Neuron (in vitro differentiated cells): ENCODE measurements around the gene TSKU.

Experiments
- H2AFZ ChIP-seq: one replicate; pipeline ENCODE4 v1.6.1; 2013; ENCODE audit warnings: low read depth, mild to moderate bottlenecking, inconsistent platforms, low read length, moderate library complexity
- H3K27me3 ChIP-seq: one replicate; pipeline ENCODE4 v1.6.1; 2013; ENCODE audit warnings: low read length; ENCODE audit not compliant: insufficient read depth
- H3K36me3 ChIP-seq: one replicate; pipeline ENCODE4 v1.6.1; 2013; ENCODE audit warnings: low read length; ENCODE audit not compliant: insufficient read depth
- H3K4me1 ChIP-seq: one replicate; pipeline ENCODE4 v1.6.1; 2013; ENCODE audit warnings: low read length; ENCODE audit not compliant: insufficient read depth
- H3K4me3 ChIP-seq: 2 replicates; pipeline ENCODE4 v1.5.1; 2013; ENCODE audit warnings: mild to moderate bottlenecking, low read length, moderate library complexity
- H3K9me3 ChIP-seq: one replicate; pipeline ENCODE4 v1.6.1; 2013; ENCODE audit warnings: low read length

Gene TSKU

DNA sequence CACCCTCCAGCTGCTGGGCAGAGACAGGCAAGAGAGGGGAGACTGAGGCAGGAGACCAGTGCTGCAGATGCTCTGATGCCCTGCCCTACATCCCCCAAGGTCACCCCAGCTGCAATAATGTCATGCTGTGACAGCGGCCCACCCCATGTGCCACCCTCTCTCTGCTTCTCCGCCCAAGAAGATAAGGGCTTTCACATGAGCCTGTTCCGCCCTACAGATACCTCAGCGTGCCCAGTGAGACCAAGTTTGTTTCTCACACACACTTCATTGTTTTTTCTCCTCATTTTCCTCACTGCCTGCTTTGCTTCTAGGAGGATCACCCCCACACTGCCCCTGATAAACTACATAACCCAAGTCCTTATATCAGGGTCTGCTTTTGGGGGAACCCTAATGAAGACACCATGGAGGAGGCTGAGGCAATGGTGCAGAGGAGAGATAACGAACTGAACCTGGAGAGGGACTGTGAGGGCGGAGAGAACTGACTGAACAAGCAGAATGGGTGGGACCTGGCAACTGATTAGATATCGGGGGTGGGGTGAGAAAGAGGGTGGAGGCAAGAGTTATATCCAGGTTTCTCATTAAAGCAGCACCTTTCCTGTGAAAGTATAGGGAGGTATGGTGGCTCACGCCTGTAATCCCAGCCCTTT is 37.5 kb upstream of the TSKU start:
- H3K27me3 ChIP-seq = peaks cover 7% of the 10 kb centered on the region
- no peak overlapping the region for H3K4me3 ChIP-seq
- H3K36me3 ChIP-seq = no peaks in the 10 kb centered on the region
- H2AFZ ChIP-seq = no peak overlapping the region
- no peaks in the 10 kb centered on the region for H3K4me1 ChIP-seq
- H3K9me3 ChIP-seq = no peaks in the 10 kb centered on the region

DNA sequence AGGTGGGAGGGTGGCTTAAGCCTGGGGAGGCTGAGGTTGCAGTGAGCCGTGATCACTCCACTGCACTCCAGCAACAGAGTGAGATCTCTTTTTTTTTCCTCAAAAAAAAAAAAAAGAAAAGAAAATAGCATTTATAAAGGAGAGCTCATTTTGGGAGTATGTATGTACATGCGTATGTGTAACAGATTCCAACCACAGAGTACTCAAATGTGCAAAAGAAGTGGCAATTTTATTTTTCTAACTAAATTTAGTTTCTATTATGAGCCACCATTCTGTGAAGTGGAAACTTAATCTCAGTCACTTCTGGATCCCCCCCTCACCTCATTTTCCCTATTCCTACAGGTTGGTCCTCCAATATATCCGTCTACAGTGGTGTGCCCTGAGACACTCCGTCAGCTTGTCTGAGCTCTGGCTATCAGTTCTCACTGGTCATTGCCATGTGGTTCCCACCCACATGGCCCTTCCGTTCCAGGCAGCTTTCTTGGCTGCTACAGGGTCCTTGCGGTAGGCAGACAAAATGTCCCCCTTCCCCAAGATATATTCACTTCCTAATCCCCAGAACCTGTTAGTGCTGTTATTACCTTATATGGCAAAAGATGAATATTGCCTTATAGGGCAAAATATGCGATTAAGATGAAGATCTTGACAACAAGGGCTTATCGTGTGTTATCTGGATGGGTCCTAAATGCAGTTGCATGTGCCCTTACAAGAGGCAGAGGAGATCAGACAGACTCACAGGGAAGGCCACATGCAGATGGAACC is 35.8 kb upstream of the TSKU start:
- peaks cover 12% of the 10 kb centered on the region for H3K27me3 ChIP-seq
- no peaks in the 10 kb centered on the region for H3K36me3 ChIP-seq
- no peak overlapping the region for H3K4me3 ChIP-seq
- no peaks in the 10 kb centered on the region for H3K9me3 ChIP-seq
- H3K4me1 ChIP-seq = no peaks in the 10 kb centered on the region
- H2AFZ ChIP-seq = no peak overlapping the region

DNA sequence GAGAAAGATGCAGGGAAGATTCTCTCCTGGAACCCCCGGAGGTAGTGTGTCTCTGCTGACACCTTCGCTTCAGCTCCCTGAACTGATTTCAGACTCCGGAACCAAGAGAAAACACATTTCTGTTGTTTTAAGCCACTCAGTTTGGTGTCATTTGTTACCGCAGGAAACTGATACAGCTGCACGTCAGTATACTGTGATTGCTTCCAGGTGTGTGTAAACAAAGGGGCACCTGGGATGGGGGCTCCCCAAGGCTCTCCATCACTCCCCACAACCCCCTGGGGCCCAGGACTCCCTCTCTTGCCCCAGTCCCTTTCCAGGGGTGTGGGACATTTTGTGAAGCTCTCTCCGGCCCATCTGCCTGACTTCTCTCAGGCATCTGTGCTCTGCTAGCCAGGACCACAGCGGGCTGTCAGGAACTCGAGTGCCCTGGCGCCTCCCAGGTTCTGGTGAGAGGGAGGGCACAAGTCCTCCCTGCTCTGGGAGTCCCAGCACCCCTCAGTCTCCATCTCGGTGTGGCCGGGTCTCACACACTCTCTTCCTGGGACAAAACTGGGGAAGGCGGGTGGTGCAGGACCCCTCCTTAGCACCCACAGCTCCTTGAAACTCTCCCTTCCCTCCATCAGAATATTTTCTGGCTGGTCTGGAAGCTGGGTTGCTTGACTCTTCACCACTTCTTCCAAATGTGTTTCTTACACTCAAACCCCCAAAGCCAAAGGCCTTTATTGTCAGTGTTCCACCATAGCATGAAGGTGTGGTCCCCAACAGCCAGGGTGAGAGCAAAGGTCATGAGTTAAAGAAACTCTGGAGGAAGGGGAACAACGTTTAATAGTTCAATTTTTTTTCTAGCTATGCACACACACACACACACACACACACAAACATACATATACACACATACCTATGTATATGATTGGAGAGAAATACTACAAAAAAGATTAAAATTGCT is 35.0 kb upstream of the TSKU start:
- Histone ChIP-seq H2AFZ (no peak overlapping the region), H3K36me3 (no peaks in the 10 kb centered on the region), H3K4me3 (no peak overlapping the region), H3K9me3 (no peaks in the 10 kb centered on the region), H3K4me1 (no peaks in the 10 kb centered on the region), H3K27me3 (peaks cover 19% of the 10 kb centered on the region)

GRCh38 chr11:76748948-76749347 is 34.2 kb upstream of the TSKU start:
- H3K36me3 ChIP-seq = no peaks in the 10 kb centered on the region
- peaks cover 22% of the 10 kb centered on the region for H3K27me3 ChIP-seq
- no peaks in the 10 kb centered on the region for H3K4me1 ChIP-seq
- no peak overlapping the region for H3K4me3 ChIP-seq
- H2AFZ ChIP-seq = no peak overlapping the region
- H3K9me3 ChIP-seq = no peaks in the 10 kb centered on the region

GRCh38 chr11:76750067-76750466 is 33.1 kb upstream of the TSKU start:
- Histone ChIP-seq H2AFZ (no peak overlapping the region), H3K27me3 (peaks cover 23% of the 10 kb centered on the region), H3K36me3 (no peaks in the 10 kb centered on the region), H3K4me3 (no peak overlapping the region), H3K9me3 (no peaks in the 10 kb centered on the region), H3K4me1 (no peaks in the 10 kb centered on the region)

DNA sequence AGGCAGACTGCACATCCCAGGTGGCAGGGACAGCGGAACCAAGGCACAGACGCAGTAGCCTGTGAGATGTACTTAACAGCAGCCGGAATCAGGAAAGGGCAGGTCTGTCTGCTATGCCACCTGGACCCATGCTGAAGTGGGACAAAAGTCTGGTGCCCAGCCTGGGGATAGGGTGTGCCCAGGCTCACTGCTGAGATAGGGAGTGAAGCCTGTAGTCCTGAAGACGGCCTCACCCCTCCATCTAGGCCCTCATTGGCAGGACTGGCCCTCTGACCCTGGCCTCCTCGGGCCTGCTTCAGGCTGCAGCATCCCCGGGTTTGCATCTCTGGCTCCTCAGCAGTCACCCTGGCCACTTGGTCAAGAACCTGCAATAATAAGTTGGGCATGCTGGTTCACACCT is 32.4 kb upstream of the TSKU start:
- Histone ChIP-seq H3K36me3 (no peaks in the 10 kb centered on the region), H3K9me3 (no peaks in the 10 kb centered on the region), H3K27me3 (peaks cover 23% of the 10 kb centered on the region), H3K4me3 (no peak overlapping the region), H3K4me1 (no peaks in the 10 kb centered on the region), H2AFZ (no peak overlapping the region)

DNA sequence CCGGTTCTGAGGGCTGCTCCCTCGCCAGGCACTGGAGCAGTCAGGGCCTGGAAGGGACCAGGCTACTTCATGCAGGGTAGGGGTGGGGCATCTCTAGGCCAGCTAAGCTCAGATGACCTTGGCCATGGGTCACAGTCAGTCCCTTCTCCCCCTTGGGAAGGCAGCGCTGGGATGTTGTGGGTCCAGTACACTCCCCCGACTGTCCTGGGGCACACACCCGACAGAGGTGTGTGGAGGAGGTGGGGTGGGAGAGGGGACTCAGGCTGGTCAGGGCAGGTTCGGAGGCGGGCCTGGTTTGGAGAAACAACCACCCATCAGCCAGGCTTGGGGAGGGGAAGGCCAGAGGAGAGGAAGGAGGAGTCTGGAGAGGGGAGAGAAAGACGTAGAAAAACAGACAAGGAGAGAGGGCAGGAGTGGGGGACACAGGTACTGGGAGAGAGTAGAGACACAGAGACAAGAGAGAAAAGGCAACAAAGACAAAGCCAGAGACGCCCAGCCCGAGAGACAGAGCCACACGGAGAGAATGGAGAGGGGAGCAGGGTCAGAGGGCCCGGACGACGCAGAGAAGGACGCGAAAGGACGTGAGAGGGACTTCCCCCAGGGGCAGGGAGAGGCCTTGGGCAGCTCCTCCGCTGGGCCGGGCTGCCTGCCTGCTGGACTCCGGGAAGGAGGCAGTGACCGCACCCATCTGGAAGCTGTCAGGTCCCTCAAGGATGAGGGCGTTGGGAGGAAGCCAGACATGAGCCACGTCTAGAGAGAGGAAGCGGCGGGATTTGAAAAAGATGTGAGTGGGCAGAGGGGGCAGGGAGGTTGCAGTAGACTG is 30.6 kb upstream of the TSKU start:
- no peak overlapping the region for H3K4me3 ChIP-seq
- H3K4me1 ChIP-seq = no peaks in the 10 kb centered on the region

DNA sequence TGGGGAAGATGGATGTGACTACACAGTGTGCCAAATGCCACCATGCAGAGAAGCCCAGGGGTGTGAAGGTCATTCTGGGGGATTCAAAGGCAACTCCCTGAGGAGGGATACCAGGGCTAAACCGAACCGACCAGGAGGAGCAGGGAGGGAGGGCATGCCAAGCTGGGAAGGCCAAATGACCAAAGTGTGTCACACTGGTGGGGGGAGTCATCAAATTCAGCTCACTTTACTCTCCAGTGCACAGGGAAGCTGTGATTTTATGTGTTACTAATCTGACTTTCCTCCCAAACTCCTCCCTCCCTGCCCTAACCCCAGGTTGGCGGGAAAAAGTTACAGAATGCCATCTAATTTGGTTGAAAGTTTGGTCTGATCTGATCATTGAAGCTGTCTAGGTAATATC is 29.7 kb upstream of the TSKU start:
- Histone ChIP-seq H3K27me3 (peaks cover 21% of the 10 kb centered on the region), H3K36me3 (no peaks in the 10 kb centered on the region), H3K9me3 (no peaks in the 10 kb centered on the region), H2AFZ (no peak overlapping the region), H3K4me3 (no peak overlapping the region), H3K4me1 (no peaks in the 10 kb centered on the region)

More for the DNA sequence above, 30.6 kb upstream of the TSKU start:
- no peaks in the 10 kb centered on the region for H3K9me3 ChIP-seq
- no peaks in the 10 kb centered on the region for H3K36me3 ChIP-seq
- H2AFZ ChIP-seq = no peak overlapping the region
- peaks cover 24% of the 10 kb centered on the region for H3K27me3 ChIP-seq

DNA sequence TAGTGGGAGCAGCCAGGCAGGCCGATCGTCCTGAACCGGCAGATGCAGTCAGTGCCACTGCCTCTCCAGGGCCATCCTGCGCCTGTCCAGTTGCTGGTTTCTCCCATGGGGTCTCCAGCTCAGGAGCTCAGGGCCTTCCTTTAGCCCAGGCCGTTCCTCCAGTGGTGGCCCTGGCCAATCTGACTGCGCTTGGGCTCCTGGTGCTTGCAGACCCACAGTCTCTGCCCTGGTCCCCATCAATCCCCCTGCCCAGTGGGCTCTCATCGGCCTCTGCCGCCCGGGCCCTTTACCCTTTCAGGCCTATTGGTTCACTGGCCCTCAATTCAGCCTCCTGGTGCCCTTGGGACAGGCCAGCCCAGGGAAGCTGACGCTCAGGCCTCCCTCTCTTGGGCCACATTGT is 29.2 kb upstream of the TSKU start:
- Histone ChIP-seq H3K4me3 (no peak overlapping the region), H3K9me3 (no peaks in the 10 kb centered on the region), H3K27me3 (peaks cover 21% of the 10 kb centered on the region), H3K4me1 (no peaks in the 10 kb centered on the region), H3K36me3 (no peaks in the 10 kb centered on the region), H2AFZ (no peak overlapping the region)

DNA sequence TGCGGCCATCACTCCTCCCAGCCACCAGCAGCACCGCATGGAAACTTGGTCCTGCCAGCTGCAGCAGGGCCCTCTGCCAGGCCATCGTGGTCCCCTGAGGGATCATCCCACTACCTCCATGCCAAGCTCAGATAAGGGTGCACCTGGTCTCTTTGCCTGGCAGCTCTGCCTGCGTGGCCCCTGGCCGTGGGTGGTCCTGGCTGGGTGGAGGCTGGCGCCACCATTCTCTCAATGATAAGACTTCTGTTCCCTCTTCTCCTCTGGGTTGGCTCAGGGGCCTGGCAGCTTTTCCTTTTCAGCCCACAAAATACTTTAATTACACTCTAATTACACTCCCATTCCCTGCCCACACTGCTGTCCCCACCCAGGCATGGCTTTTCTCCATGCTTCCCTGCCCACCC is 26.8 kb upstream of the TSKU start:
- Histone ChIP-seq H3K4me3 (no peak overlapping the region), H3K4me1 (no peaks in the 10 kb centered on the region), H2AFZ (no peak overlapping the region), H3K9me3 (no peaks in the 10 kb centered on the region), H3K27me3 (peaks cover 30% of the 10 kb centered on the region), H3K36me3 (no peaks in the 10 kb centered on the region)

DNA sequence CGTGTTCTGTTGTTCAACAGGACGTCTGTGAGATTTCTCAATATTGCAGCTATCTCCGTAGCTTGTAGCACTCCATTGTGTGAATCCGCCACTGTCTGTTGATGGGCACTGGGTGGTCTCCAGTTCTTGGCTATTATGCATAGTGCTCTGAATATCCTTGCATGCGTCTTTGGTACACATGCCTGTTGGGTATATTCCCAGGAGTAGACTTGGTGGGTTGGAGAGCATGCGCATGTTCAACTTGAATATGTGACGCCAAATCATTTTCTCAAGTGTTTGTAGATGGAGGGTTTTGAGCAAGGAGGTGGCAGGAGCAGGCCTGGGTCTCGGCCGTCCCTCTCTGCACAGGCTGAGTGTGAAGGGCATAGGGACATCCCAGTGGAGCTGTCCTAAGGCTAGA is 24.8 kb upstream of the TSKU start:
- H3K4me1 ChIP-seq = no peaks in the 10 kb centered on the region
- H3K9me3 ChIP-seq = no peaks in the 10 kb centered on the region
- H2AFZ ChIP-seq = no peak overlapping the region

GRCh38 chr11:76759092-76759491 is 24.1 kb upstream of the TSKU start:
- Histone ChIP-seq H3K9me3 (no peaks in the 10 kb centered on the region), H3K36me3 (no peaks in the 10 kb centered on the region), H2AFZ (no peak overlapping the region), H3K4me3 (no peak overlapping the region), H3K4me1 (no peaks in the 10 kb centered on the region), H3K27me3 (peaks cover 16% of the 10 kb centered on the region)

More for the DNA sequence above, 24.8 kb upstream of the TSKU start:
- H3K36me3 ChIP-seq = no peaks in the 10 kb centered on the region
- peaks cover 21% of the 10 kb centered on the region for H3K27me3 ChIP-seq
- H3K4me3 ChIP-seq = no peak overlapping the region
